HCT116 (cell line): Measurements from ENCODE around the gene OSTM1. TPM values are rescaled to one million over a fixed set of nuclear protein-coding genes. Genes with fewer than 3 reads are reported as not detected.

Experiments
- ATAC-seq: fragments of 200-7000 bp; cut with Tn5 transposase; 2 replicates; pipeline ENCODE4 v1.9.1; 2020; ENCODE audit warnings: mild to moderate bottlenecking, moderate library complexity
- BruUV-seq: library from RNA; stranded (reverse); fragments of 400-500 nt; replicated peaks from 2 replicates; lab custom pipeline; 2021; lab: Mats Ljungman, UMichigan
- CTCF ChIA-PET: fragments of 300-600 bp; sonication (Branson Sonifier 250); formaldehyde crosslinking; loops from one replicate; lab custom pipeline; 2021; ENCODE audit warnings: antibody characterized with exemption; lab: Charles Lee
- POLR2A ChIA-PET: fragments of 300-600, 350-600 bp; sonication (Branson Sonifier 250); formaldehyde crosslinking; loops from one replicate; lab custom pipeline; 2021; ENCODE audit warnings: antibody characterized with exemption; lab: Charles Lee
- RAD21 ChIA-PET, 2 experiments: fragments of 300-600 bp; sonication (Branson Sonifier 250); formaldehyde crosslinking; loops; one replicate each; lab custom pipeline; 2023; ENCODE audit warnings: low total read pairs in 2 of 2; ENCODE audit not compliant: uncharacterized antibody in 2 of 2, unreplicated experiment in 2 of 2, low non-redundant PET in 1 of 2; lab: Charles Lee
- DNase-seq: peaks from one replicate; pipeline ENCODE4 v3.0.0-alpha.2; 2010; ENCODE audit warnings: low read depth, low spot score
- H2AFZ ChIP-seq: fragments of 200-600 bp; shearing (Covaris generic), sonication (generic); 2 replicates; pipeline ENCODE4 v1.6.1; 2017; ENCODE audit warnings: low read depth, mixed run types, mixed read lengths, antibody characterized with exemption, low read length; ENCODE audit not compliant: poor library complexity, severe bottlenecking
- H3K27ac ChIP-seq: 2 replicates; pipeline ENCODE4 v1.5.1; 2012; ENCODE audit warnings: low read depth, low read length
- H3K27me3 ChIP-seq: fragments of 200-600 bp; sonication (generic); 2 replicates; pipeline ENCODE4 v1.6.1; 2016; ENCODE audit warnings: mixed run types, low read length, mixed read lengths; ENCODE audit not compliant: insufficient read depth
- H3K36me3 ChIP-seq, 2 experiments: fragments of 200-500 bp in 1 of 2; fragments of 200-600 bp in 1 of 2; sonication (Bioruptor generic) in 1 of 2; sonication (generic) in 1 of 2; 2 replicates each; pipeline versions ENCODE4 v1.5.1 to v1.6.1; 2014 to 2016; ENCODE audit warnings: low read length in 2 of 2, inconsistent platforms in 1 of 2, mixed read lengths in 1 of 2, mixed run types in 1 of 2; ENCODE audit not compliant: insufficient read depth in 2 of 2, control insufficient read depth in 1 of 2
- H3K4me1 ChIP-seq, 2 experiments: fragments of 200-600 bp in 1 of 2; sonication (generic) in 1 of 2; 2 replicates each; pipeline versions ENCODE4 v1.5.1 to v1.6.1; 2012 to 2017; ENCODE audit warnings: low read length in 2 of 2, inconsistent platforms in 1 of 2, mild to moderate bottlenecking in 1 of 2, mixed read lengths in 1 of 2, mixed run types in 1 of 2, moderate library complexity in 1 of 2; ENCODE audit not compliant: insufficient read depth in 2 of 2, control insufficient read depth in 1 of 2
- H3K4me2 ChIP-seq: fragments of 200-600 bp; sonication (generic); 2 replicates; pipeline ENCODE4 v1.6.1; 2017; ENCODE audit warnings: mixed run types, low read length, mixed read lengths
- H3K4me3 ChIP-seq, 2 experiments: fragments of 200-600 bp in 1 of 2; sonication (generic) in 1 of 2; replicated peaks in 1 of 2; 2 replicates each; pipeline ENCODE4 v1.5.1; 2011 to 2016; ENCODE audit warnings: low read length in 2 of 2, control low read depth in 1 of 2, low read depth in 1 of 2, mild to moderate bottlenecking in 1 of 2, mixed read lengths in 1 of 2, mixed run types in 1 of 2
- H3K79me2 ChIP-seq: fragments of 200-600 bp; sonication (generic); 2 replicates; pipeline ENCODE4 v1.6.1; 2017; ENCODE audit warnings: mild to moderate bottlenecking, mixed run types, low read length, moderate library complexity, mixed read lengths; ENCODE audit not compliant: insufficient read depth
- H3K9ac ChIP-seq: fragments of 200-600 bp; sonication (generic); 2 replicates; pipeline ENCODE4 v1.6.1; 2016; ENCODE audit warnings: low read length, mixed read lengths
- H3K9me2 ChIP-seq: fragments of 200-600 bp; sonication (generic), shearing (Covaris generic); 2 replicates; pipeline ENCODE4 v1.6.1; 2017; ENCODE audit warnings: mixed run types, mild to moderate bottlenecking, moderate library complexity; ENCODE audit not compliant: insufficient read depth
- H3K9me3 ChIP-seq, 2 experiments: fragments of 200-500 bp in 1 of 2; fragments of 200-600 bp in 1 of 2; sonication (Bioruptor generic) in 1 of 2; sonication (generic) in 1 of 2; 2 replicates each; pipeline ENCODE4 v1.6.1; 2014 to 2017; ENCODE audit warnings: low read length in 2 of 2, mixed read lengths in 2 of 2, inconsistent platforms in 1 of 2, low read depth in 1 of 2, mild to moderate bottlenecking in 1 of 2, mixed run types in 1 of 2, moderate library complexity in 1 of 2; ENCODE audit not compliant: control insufficient read depth in 1 of 2, insufficient read depth in 1 of 2
- H4K20me1 ChIP-seq: fragments of 200-600 bp; sonication (generic), shearing (Covaris generic); 2 replicates; pipeline ENCODE4 v1.6.1; 2017; ENCODE audit warnings: mixed run types, mild to moderate bottlenecking, moderate library complexity; ENCODE audit not compliant: insufficient read depth
- ATF3 ChIP-seq: IDR thresholded peaks from 2 replicates; pipeline ENCODE4 v1.6.1; 2012
- CTCF ChIP-seq, 3 experiments: fragments of 200-600 bp in 1 of 3; sonication (generic) in 1 of 3; IDR thresholded peaks in 2 of 3; conservative IDR thresholded peaks in 1 of 3; 2 replicates each; pipeline ENCODE4 v1.5.1; 2012 to 2017; ENCODE audit warnings: low read depth in 2 of 3, low read length in 2 of 3, antibody characterized with exemption in 1 of 3, borderline replicate concordance in 1 of 3, control low read depth in 1 of 3, mild to moderate bottlenecking in 1 of 3, mixed read lengths in 1 of 3, mixed run types in 1 of 3, moderate library complexity in 1 of 3; ENCODE audit not compliant: insufficient read depth in 1 of 3
- ELF1 ChIP-seq: IDR thresholded peaks from 2 replicates; pipeline ENCODE4 v1.6.1; 2012; ENCODE audit warnings: low read depth, borderline replicate concordance
- POLR2AphosphoS5 ChIP-seq: IDR thresholded peaks from 2 replicates; pipeline ENCODE4 v1.6.1; 2011; ENCODE audit warnings: mild to moderate bottlenecking, low read depth, low read length, moderate library complexity
- RAD21 ChIP-seq: IDR thresholded peaks from 2 replicates; pipeline ENCODE4 v1.6.1; 2012; ENCODE audit warnings: low read depth, mild to moderate bottlenecking
- REST ChIP-seq: IDR thresholded peaks from 2 replicates; pipeline ENCODE4 v1.6.1; 2012; ENCODE audit warnings: low read depth
- SIN3A ChIP-seq: IDR thresholded peaks from 2 replicates; pipeline ENCODE4 v1.6.1; 2012; ENCODE audit warnings: low read depth
- SP1 ChIP-seq: IDR thresholded peaks from 2 replicates; pipeline ENCODE4 v1.6.1; 2012; ENCODE audit warnings: low read depth
- SRF ChIP-seq: IDR thresholded peaks from 2 replicates; pipeline ENCODE4 v1.6.1; 2012; ENCODE audit warnings: low read depth
- ZBTB33 ChIP-seq: IDR thresholded peaks from 2 replicates; pipeline ENCODE4 v1.6.1; 2011; ENCODE audit warnings: mild to moderate bottlenecking, low read length, moderate library complexity; ENCODE audit not compliant: insufficient replicate concordance; ENCODE audit errors: extremely low read depth
- intact Hi-C: fragments of 100-400 bp; cut with micrococcal nuclease; formaldehyde crosslinking; loops from 2 replicates; pipeline ENCODE4 v1.10.0; 2022
- total RNA-seq: library from RNA; stranded (reverse); gene quantifications from one replicate; pipeline ENCODE4 v1.2.1, GENCODE V29; 2021; ENCODE audit not compliant: unreplicated experiment

OSTM1 gene
- total RNA-seq, 1 experiment from 2014 or later, result 11.2 TPM

GRCh38 chr6:108068618-108069017 is 5.9 kb downstream of the OSTM1 start:
- H3K27me3 ChIP-seq, result no peaks in the 10 kb centered on the region
- H3K9ac ChIP-seq, result no peak overlapping the region
- 0 out of 4 replicates have a peak, but pooled peaks cover 0 to 3% of the 10 kb centered on the region in 2 experiments for H3K36me3 ChIP-seq
- no peaks in the 10 kb centered on the region for H3K9me3 ChIP-seq
- no peak overlapping the region for H2AFZ ChIP-seq
- intact Hi-C loops, result no loop called here
- RAD21 ChIA-PET, result no interaction called here
- no peak for DNase-seq
- POLR2A ChIA-PET, result interaction anchor here (0.8 kb wide), 1 partner anchor 191 kb away, joined by 3 read pairs; no protein-coding TSS in a partner anchor
- no peak overlapping the region for H3K4me2 ChIP-seq
- CTCF ChIA-PET, result no interaction called here
- peaks cover 0 to 5% of the 10 kb centered on the region in 2 experiments; a peak in 2 of 4 replicates for H3K4me1 ChIP-seq
- H4K20me1 ChIP-seq, result no peaks in the 10 kb centered on the region
- ATAC-seq, result no peak
- peaks cover 1% of the 10 kb centered on the region; the same call in 1 of the 2 replicates for H3K79me2 ChIP-seq
- H3K9me2 ChIP-seq, result no peaks in the 10 kb centered on the region
- no peak for TF ChIP-seq ATF3
- no peak for TF ChIP-seq REST
- no peak for TF ChIP-seq SIN3A
- no peak for TF ChIP-seq CTCF (IDR thresholded peaks at IDR 0.05 in 2 of 3, conservative IDR thresholded peaks at IDR 0.05 in 1 of 3; ENCODE audit: borderline replicate concordance in 1 of 3, insufficient read depth in 1 of 3, low read depth in 2 of 3, low read length in 2 of 3)
- no peak for TF ChIP-seq SRF
- no peak for TF ChIP-seq SP1
- no peak for TF ChIP-seq ELF1
- no peak for TF ChIP-seq RAD21
- TF ChIP-seq POLR2AphosphoS5, result no peak
- no peak for TF ChIP-seq ZBTB33
- H3K27ac ChIP-seq, result no peak overlapping the region
- BruUV-seq, result no TSS peak
- H3K4me3 ChIP-seq, result no peak overlapping the region
